HG03442 (cell line): ENCODE results near the gene CENPA.
"Not testable (repeated sequence)": the region's sequence is repeated elsewhere in the genome, so short reads cannot be mapped to it uniquely, and the experiment has no call there.

Experiments
- ATAC-seq: cut with Tn5 transposase; IDR thresholded peaks from one replicate; pipeline ENCODE4 v1.9.1; 2021; ENCODE audit warnings: mild to moderate bottlenecking, moderate library complexity; ENCODE audit not compliant: unreplicated experiment

Gene CENPA

DNA sequence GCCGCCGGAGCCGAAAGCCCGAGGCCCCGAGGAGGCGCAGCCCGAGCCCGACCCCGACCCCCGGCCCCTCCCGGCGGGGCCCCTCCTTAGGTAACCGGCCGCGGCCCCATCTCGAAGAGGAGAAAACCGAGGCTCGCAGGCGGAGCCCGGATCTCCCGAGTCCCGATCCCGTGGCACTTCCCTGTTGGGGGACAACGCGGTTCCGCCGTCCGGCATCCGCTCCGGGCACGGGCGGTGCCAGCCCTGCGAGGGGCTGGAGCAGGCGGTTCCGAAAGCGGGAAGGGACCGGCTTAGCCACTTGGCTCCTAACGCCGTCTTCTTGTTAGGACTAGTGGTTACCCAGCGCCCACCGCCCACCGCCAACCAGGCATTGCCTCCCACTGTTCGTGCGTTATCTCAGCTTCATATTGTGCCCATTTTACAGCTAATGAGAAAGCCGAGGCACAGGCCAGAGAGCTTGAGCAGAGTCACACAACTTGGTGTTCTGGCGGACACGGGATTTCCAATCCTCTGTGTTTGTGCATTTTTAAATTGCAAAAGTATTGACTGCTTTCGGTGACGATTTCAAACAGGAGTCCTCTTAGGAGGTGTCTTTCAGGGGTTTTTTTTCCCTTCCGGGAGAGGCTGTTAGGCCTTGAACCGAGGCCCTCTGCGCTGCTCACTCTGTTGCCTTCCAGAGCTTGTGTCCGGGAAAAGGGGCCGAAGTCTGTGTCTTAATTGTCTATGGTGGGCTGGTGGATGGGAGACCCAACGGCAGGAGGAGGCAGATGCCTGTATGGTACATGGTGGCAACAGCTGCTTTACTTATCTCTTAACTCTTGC lies 562 bp downstream of the CENPA start:
- peak; percentile 17 for ATAC-seq

DNA sequence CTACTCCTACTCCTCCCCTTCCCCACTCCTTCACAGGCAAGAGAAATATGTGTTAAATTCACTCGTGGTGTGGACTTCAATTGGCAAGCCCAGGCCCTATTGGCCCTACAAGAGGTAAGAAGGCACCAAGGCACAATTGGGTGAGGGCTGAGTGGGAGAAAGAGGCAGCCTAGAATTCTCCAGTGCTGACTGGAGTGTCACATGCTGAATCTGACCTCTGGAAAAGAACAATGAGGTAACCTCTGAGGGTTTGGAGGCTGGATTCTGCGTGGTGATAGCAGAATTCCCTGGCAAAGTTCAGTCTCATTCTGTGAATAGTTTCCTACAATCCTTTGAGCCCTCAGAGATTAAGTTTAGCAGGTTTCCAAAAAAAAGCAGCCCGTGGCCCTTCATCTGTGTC lies 6.9 kb downstream of the CENPA start:
- no peak for ATAC-seq

DNA sequence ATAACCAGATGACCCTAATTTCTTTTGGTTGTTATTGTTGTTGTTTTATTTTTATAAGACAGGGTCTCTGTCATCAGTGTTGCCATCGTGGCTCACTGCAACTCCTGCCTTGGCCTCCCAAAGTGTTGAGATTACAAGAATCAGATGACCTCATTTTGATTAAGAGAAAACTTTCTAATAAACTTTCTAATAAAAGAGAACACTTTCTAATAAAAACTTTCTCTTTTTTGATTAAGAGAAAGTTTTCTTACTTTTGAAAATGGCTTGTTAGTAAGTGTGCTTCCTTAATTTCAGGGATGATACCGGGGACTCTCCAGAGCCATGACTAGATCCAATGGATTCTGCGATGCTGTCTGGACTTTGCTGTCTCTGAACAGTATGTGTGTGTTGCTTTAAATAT lies 7.7 kb downstream of the CENPA start:
- no peak for ATAC-seq

DNA sequence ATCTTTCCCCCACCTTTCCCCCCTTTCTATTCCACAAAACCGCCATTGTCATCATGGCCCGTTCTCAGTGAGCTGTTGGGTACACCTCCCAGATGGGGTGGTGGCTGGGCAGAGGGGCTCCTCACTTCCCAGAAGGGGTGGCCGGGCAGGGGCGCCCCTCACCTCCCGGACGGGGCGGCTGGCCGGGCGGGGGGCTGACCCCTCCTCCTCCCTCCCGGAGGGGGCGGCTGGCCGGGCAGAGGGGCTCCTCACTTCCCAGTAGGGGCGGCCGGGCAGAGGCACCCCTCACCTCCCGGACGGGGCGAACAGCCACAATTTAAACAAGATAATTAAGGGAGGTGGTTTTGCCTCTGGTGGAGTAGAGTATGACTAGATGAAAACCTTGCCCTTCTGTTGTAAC lies 9.3 kb downstream of the CENPA start:
- ATAC-seq: not testable (repeated sequence)

DNA sequence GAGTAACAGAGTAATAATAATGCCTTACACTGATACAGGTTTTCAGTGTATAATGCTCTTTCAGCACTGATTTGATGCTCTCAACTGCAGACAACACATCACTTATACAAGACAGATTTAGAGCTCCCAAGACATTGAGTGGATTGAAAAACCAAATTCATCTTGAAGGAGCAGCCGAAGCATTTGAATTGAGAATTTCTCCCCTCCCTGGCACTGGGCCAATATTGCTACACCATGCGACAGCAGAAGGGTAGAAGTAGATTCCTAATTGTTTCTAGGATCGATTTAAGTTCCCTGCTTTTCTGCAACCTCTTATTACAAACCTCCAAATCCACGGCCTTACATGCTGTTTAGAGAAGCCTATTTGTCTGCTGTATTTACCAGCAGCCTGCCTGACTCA lies 15.5 kb downstream of the CENPA start:
- no peak for ATAC-seq

DNA sequence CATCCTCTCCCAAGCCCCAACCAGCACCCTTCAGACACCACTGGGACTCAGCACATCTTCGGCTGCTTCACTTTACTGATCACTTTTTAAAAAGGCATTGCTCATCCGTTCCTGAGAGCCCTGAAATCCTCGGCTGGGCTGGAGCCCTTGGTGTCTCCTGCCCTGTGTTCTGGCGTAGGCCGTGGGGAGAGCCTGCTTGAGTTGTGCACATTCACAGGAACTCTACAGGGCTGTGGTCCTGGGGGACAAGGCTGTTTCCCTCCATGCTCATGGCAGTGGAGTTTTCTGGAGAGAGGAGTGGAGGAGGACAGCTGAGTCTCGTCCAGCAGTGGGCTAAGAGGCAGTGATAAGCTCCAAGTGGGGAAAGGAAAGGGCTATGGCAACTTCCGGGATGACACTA lies 15.9 kb downstream of the CENPA start:
- ATAC-seq: no peak

DNA sequence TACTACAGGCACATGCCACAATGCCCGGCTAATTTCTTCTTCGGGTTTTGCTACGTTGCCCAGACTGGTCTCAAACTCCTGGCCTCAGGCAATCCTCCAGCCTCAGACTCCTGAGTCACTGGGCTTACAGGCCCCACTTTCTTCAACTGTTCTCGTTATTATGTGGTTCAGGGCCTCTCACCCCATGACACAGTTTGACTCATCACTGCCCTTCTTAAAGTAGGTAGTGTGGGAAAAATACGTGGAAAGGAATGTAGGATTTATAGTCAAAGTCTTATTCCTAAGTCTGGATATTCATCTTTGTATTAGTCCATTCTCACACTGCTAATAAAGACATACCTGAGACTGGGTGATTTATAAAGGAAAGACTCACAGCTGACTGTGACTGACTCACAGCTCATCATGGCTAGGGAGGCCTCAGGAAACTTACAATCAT lies 19.4 kb downstream of the CENPA start:
- no peak for ATAC-seq

- no peak for ATAC-seq
These were observed 22.1 kb downstream of the CENPA start for GRCh38 chr2:26807788-26808460.

- ATAC-seq: no peak
These were observed 23.4 kb downstream of the CENPA start for GRCh38 chr2:26809211-26809610.

GRCh38 chr2:26809876-26810577 lies 24.2 kb downstream of the CENPA start:
- ATAC-seq: no peak

GRCh38 chr2:26811261-26811660 lies 25.4 kb downstream of the CENPA start:
- no peak for ATAC-seq

- ATAC-seq: no peak
These were observed 26.2 kb downstream of the CENPA start for GRCh38 chr2:26811791-26812694.

GRCh38 chr2:26812731-26813130 lies 26.9 kb downstream of the CENPA start:
- ATAC-seq: no peak

DNA sequence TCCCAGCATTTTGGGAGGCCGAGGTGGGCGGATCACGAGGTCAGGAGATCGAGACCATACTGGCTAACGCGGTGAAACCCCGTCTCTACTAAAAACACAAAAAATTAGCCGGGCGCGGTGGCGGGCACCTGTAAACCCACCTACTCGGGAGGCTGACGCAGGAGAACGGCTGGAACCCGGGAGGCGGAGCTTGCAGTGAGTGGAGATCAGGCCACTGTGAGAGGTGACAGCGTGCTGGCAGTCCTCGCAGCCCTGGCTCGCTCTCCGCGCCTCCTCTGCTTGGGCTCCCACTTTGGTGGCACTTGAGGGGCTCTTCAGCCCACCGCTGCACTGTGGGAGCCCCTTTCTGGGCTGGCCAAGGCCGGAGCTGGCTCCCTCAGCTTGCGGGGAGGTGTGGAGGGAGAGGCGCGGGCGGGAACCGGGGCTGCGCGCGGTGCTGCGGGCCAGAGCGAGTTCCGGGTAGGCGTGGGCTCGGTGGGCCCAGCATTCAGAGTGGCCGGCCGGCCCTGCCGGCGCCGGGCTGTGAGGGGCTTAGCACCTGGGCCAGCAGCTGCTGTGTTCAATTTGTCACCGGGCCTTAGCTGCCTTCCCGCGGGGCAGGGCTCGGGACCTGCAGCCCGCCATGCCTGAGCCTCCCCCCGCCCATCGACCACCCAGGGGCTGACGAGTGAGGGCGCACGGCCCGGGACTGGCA lies 28.4 kb downstream of the CENPA start:
- ATAC-seq: not testable (repeated sequence)

DNA sequence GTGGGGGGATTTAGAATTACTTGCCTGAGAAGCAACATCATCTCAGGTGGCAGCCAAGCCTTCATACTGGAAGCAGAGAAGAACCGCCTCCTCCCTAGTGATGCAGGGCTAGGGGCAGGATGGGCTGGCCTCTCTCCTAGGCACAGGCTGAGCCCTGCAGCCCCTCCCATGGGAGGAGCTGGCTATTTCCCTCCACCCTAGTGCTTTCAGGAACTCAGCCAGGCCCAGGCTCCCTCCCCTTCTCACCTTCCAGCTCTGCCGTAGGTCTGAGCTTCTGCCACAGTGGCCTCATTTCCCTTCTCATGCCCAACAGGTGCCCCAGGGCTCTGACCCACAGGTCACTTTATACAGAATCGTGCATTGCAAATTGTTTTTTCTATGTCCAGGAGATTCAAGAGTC lies 31.0 kb downstream of the CENPA start:
- no peak for ATAC-seq

DNA sequence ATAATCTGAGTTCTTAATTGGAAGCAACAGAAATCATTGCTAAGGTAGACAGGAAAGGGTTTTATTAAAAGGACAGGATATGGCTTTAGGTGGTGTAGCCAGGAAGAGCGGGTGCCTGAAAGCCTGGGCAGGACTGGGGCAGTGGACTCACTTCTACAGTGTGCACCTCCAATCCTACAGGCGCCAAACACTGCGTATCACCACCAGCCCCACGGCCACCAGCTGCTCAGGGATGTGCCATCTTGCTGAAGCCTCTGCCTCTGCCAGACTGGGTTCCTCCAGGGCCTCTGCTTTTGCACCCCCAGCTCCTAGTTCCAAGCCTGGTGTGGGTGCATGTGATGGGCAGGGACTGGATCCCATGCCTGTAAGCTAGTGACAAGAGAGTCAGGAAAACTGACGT lies 32.4 kb downstream of the CENPA start:
- no peak for ATAC-seq

DNA sequence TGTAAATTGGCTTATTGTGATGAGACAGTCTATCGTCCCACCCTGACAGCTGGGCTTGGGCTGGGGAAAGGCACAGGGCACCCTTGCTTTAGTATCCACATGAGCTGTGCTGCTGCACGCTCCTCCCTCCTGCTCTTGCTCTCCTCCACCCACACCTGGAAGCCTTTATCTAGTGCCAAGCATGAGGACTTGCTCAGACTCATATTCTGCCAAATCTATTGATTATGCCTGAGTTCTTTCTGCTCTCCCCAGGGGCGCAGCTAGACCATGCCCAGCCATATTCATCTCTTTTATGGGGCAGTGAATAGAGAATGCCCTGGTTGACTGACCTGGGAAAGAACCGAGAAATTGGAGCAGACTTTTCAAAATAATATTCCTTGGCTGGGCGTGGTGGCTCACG lies 33.1 kb downstream of the CENPA start:
- ATAC-seq: no peak

DNA sequence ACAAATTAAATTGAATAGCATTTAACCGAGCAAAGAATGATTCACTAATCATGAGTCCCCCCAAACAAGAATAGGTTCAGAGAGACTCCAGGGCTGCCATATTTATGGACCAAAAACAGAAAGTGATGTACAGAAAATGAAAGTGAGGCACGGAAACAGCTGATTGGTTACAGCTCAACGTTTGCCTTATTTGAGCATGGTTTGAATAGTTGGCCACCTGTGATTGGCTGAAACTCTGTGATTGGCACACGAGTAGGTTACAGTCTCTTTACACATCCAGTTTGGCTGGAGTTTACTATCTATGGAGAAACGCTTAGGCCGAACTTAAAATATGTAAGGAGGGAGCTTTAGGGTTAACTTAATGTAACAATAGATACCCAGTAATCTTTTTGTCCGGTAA lies 35.1 kb downstream of the CENPA start:
- no peak for ATAC-seq

DNA sequence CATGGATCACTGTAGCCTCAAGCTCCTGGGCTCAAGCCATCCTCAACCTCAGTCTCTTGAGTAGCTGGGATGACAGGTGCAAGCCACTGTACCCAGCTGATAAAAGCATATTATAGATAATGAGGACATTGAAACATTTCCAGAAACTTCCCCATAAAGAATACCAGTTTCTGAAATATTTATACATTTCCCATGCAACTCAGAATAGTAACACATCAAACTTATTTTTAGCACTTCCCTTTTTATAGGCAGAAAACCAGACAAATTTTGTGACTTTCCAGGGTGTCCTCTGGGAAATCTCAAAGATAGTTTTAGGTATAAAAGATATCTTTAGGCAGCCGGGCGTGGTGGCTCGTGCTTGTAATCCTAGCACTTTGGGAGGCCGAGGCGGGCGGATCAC lies 37.0 kb downstream of the CENPA start:
- no peak for ATAC-seq
